ENCODE data around the gene RACK1. TPM values are rescaled to one million over a fixed set of nuclear protein-coding genes. Genes with fewer than 3 reads are reported as not detected.

RACK1 gene
- total and polyA plus RNA-seq, 2 donors (not counting 3 experiments of a cell fraction or from before 2014, with no cell fraction given) = 1,910 to 5,629 TPM

DNA sequence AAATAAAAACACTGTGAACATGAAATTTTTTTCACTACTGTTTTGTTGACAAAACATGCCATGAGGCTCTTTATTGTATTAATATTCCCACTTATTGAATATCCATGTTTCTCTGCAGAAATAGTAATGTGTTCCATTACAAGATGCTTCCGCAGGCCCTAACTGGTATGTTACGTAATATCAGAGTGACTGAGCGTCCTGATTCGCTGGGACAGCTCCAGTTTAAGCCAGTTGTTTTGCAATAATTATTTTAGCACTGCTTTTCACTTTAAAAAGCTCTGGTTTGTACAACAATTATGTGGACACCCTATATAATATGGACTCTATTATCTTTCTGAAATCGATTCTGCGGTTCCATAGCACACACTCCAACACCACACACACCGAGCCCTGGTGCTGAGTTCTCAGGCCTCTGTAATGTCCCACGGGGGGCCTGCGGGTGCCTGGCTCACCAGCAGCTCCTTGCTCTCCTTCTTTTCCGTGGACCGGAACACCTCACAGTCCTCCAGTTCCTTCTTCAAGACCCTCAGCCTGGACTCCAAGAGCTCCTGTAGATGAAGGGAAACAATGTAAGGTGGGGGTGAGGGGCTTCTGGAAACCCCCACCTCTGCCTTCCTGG lies 40.5 kb downstream of the RACK1 start:
- CTCF ChIA-PET = interaction anchor here (0.9 to 8.0 kb wide), 4 partner anchors 11 to 19 kb away, joined by 3 to 95 read pairs (median 8); no protein-coding TSS in a partner anchor
- TF ChIP-seq FOS (IDR thresholded peaks at IDR 0.05; ENCODE audit: borderline replicate concordance, insufficient read depth, low read length) (no peak), JUN (IDR thresholded peaks at IDR 0.05; ENCODE audit: borderline replicate concordance, insufficient read depth, insufficient read length, low read depth) (no peak), MYC (IDR thresholded peaks at IDR 0.05; ENCODE audit: low read depth, low read length) (no peak), POLR2AphosphoS5 (IDR thresholded peaks at IDR 0.05; ENCODE audit: insufficient read depth, low read depth, low read length) (no peak)

DNA sequence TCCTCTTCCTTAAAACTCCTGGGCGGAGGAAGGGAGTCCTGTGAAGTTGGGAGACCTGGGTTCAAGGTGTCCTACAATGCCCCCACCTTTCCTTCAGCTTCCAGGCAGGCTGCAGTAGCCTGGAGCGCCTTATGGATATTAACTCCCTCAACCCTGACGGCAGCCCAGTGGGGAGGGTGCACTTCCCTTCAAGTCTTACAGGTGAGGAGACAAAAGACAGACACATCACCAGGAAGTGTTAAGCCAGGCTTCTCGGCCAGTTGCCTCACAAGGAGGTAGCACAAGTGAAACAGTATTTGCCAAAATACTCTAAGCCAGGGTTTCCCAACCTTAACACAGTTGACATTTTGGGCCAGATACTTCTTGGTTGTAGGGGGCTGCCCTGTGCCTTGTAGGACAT lies 42.9 kb downstream of the RACK1 start:
- Histone ChIP-seq H3K9me3 (replicated peaks; ENCODE audit: control insufficient read depth, insufficient read depth, low read length) (no peaks in the 10 kb centered on the region), H3K27ac (ENCODE audit: insufficient read depth, low read depth, low read length) (no peak overlapping the region), H2AFZ (ENCODE audit: low read depth, low read length) (no peak overlapping the region), H3K4me2 (ENCODE audit: insufficient read depth, low read length) (no peak overlapping the region), H3K9ac (replicated peaks; ENCODE audit: extremely low read depth, insufficient read depth, low read length) (no peak overlapping the region), H3K4me1 (ENCODE audit: control insufficient read depth, extremely low read depth, insufficient read depth, low read length) (peaks cover 5% of the 10 kb centered on the region), H3K27me3 (ENCODE audit: control insufficient read depth in 2 of 2, insufficient read depth in 2 of 2, low read length in 2 of 2) (peaks cover 0 to 2% of the 10 kb centered on the region in 2 experiments), H3K9me1 (replicated peaks; ENCODE audit: control insufficient read depth, extremely low read depth, insufficient read depth, low read length) (no peaks in the 10 kb centered on the region), H3K79me2 (ENCODE audit: control insufficient read depth, insufficient read depth, low read length) (no peaks in the 10 kb centered on the region), H3K4me3 (replicated peaks in 1 of 3; ENCODE audit: insufficient read depth in 1 of 3, low read depth in 1 of 3, low read length in 3 of 3) (no peak overlapping the region), H4K20me1 (replicated peaks; ENCODE audit: control insufficient read depth, extremely low read depth, insufficient read depth, low read length) (no peaks in the 10 kb centered on the region), H3K36me3 (ENCODE audit: control insufficient read depth in 2 of 2, extremely low read depth in 1 of 2, insufficient read depth in 2 of 2, low read length in 2 of 2) (no peaks in the 10 kb centered on the region)
- intact Hi-C loops (cut with micrococcal nuclease) = loop anchor here (10.0 kb wide), 1 partner anchor 1646 kb away; the partner anchor contains the start of gene RUFY1
- no TSS peak for BruUV-seq (replicated peaks)
- FAIRE-seq = no peak
- no peak for DNase-seq (ENCODE audit: low read depth, low spot score)
- ChIA-PET CTCF (interaction anchor here (8.0 kb wide), 1 partner anchor 9 kb away, joined by 95 read pairs; no protein-coding TSS in a partner anchor), POLR2A (no interaction called here)
- TF ChIP-seq GATA2 (IDR thresholded peaks at IDR 0.05; ENCODE audit: insufficient read depth, insufficient read length, low read depth, low read length) (no peak), FOS (IDR thresholded peaks at IDR 0.05; ENCODE audit: borderline replicate concordance, insufficient read depth, low read length) (no peak), MYC (IDR thresholded peaks at IDR 0.05; ENCODE audit: low read depth, low read length) (no peak), EZH2 (IDR thresholded peaks at IDR 0.05; ENCODE audit: borderline replicate concordance, low read depth, low read length, severe bottlenecking) (no peak)
- dilution Hi-C loops (cut with MboI; ENCODE audit: extremely low pct_ligation_motif_present, low sequenced_read_pairs) = no loop called here

More for the DNA sequence above, 40.5 kb downstream of the RACK1 start:
- no peak overlapping the region for H3K27ac ChIP-seq (ENCODE audit: insufficient read depth, low read depth, low read length)
- H3K27me3 ChIP-seq (ENCODE audit: control insufficient read depth in 2 of 2, insufficient read depth in 2 of 2, low read length in 2 of 2) = peaks cover 0 to 2% of the 10 kb centered on the region in 2 experiments
- H3K4me3 ChIP-seq (replicated peaks in 1 of 3; ENCODE audit: insufficient read depth in 1 of 3, low read depth in 1 of 3, low read length in 3 of 3) = no peak overlapping the region
- POLR2A ChIA-PET = no interaction called here
- H3K79me2 ChIP-seq (ENCODE audit: control insufficient read depth, insufficient read depth, low read length) = no peaks in the 10 kb centered on the region
- DNase-seq (ENCODE audit: low read depth, low spot score) (no peak), FAIRE-seq (peak; percentile 42)
- no peaks in the 10 kb centered on the region for H4K20me1 ChIP-seq (replicated peaks; ENCODE audit: control insufficient read depth, extremely low read depth, insufficient read depth, low read length)
- no peak overlapping the region for H2AFZ ChIP-seq (ENCODE audit: low read depth, low read length)
- H3K36me3 ChIP-seq (ENCODE audit: control insufficient read depth in 2 of 2, extremely low read depth in 1 of 2, insufficient read depth in 2 of 2, low read length in 2 of 2) = no peaks in the 10 kb centered on the region
- BruUV-seq (replicated peaks) = no TSS peak
- intact Hi-C loops (cut with micrococcal nuclease) (loop anchor here (10.0 kb wide), 1 partner anchor 1648 kb away; the partner anchor contains the start of gene RUFY1), dilution Hi-C loops (cut with MboI; ENCODE audit: extremely low pct_ligation_motif_present, low sequenced_read_pairs) (no loop called here)
- no peaks in the 10 kb centered on the region for H3K9me1 ChIP-seq (replicated peaks; ENCODE audit: control insufficient read depth, extremely low read depth, insufficient read depth, low read length)
- H3K4me1 ChIP-seq (ENCODE audit: control insufficient read depth, extremely low read depth, insufficient read depth, low read length) = peaks cover 12% of the 10 kb centered on the region
- no peaks in the 10 kb centered on the region for H3K9me3 ChIP-seq (replicated peaks; ENCODE audit: control insufficient read depth, insufficient read depth, low read length)
- H3K9ac ChIP-seq (replicated peaks; ENCODE audit: extremely low read depth, insufficient read depth, low read length) = no peak overlapping the region
- no peak overlapping the region for H3K4me2 ChIP-seq (ENCODE audit: insufficient read depth, low read length)

All from endothelial cell of umbilical vein (primary cell).